B cell (primary cell): ENCODE data around the gene MYH11. TPM values are rescaled to one million over a fixed set of nuclear protein-coding genes. Genes with fewer than 3 reads are reported as not detected.

ENCODE experiments used
- ATAC-seq: fragments of 200-7000 bp; cut with Tn5 transposase; one replicate; pipeline ENCODE4 v1.10.0; 2021; ENCODE audit warnings: low read depth, mild to moderate bottlenecking, moderate number of reproducible peaks, moderate library complexity
- CTCF ChIA-PET: fragments of 350-600 bp; sonication (Branson Sonifier 250); formaldehyde crosslinking; loops from one replicate; lab custom pipeline; 2021; ENCODE audit warnings: antibody characterized with exemption, inconsistent platforms; lab: Charles Lee
- POLR2A ChIA-PET: fragments of 350-600 bp; sonication (Branson Sonifier 250); formaldehyde crosslinking; loops from one replicate; lab custom pipeline; 2021; ENCODE audit warnings: antibody characterized with exemption; lab: Charles Lee
- DNase-seq: peaks from one replicate; pipeline ENCODE4 v3.0.0; 2013
- H2AFZ ChIP-seq: 2 replicates; pipeline ENCODE4 v1.6.1; 2012; ENCODE audit warnings: mild to moderate bottlenecking, low read depth, low read length; ENCODE audit not compliant: insufficient read depth, poor library complexity, severe bottlenecking
- H3K27ac ChIP-seq, 2 donors: 1 replicate in 1 of 2; 2 replicates in 1 of 2; pipeline ENCODE4 v1.5.1; 2012 to 2013; ENCODE audit warnings: low read length in 2 of 2, mild to moderate bottlenecking in 2 of 2, moderate library complexity in 1 of 2
- H3K27me3 ChIP-seq, 4 experiments: fragments of 200-600 bp in 1 of 4; sonication (generic) in 1 of 4; replicated peaks in 1 of 4; 1 replicate in 2 of 4; 2 replicates in 2 of 4; pipeline versions ENCODE4 v1.6.1 to v1.7.0; 2013 to 2016; ENCODE audit warnings: low read length in 3 of 4, mild to moderate bottlenecking in 2 of 4, mixed read lengths in 1 of 4, moderate library complexity in 1 of 4; ENCODE audit not compliant: insufficient read depth in 4 of 4, control insufficient read depth in 3 of 4; ENCODE audit errors: control extremely low read depth in 1 of 4
- H3K36me3 ChIP-seq, 2 experiments: replicated peaks in 1 of 2; 1 replicate in 1 of 2; 2 replicates in 1 of 2; pipeline versions ENCODE4 v1.6.1 to v1.7.1; 2013; ENCODE audit warnings: low read length in 1 of 2; ENCODE audit not compliant: insufficient read depth in 2 of 2, control insufficient read depth in 1 of 2; ENCODE audit errors: control extremely low read depth in 1 of 2, extremely low read depth in 1 of 2
- H3K4me1 ChIP-seq, 2 donors: fragments of 200-600 bp in 1 of 2; sonication (generic) in 1 of 2; 1 replicate in 1 of 2; 2 replicates in 1 of 2; pipeline versions ENCODE4 v1.5.1 to v1.6.1; 2013 to 2017; ENCODE audit warnings: low read length in 2 of 2; ENCODE audit not compliant: control insufficient read depth in 2 of 2, insufficient read depth in 2 of 2
- H3K4me2 ChIP-seq: replicated peaks from 2 replicates; pipeline ENCODE3; 2012; ENCODE audit warnings: mild to moderate bottlenecking, low read depth, low read length; ENCODE audit not compliant: poor library complexity, severe bottlenecking
- H3K4me3 ChIP-seq, 5 experiments: fragments of 200-600 bp in 1 of 5; sonication (generic) in 1 of 5; 1 replicate in 3 of 5; 2 replicates in 2 of 5; pipeline versions ENCODE4 v1.5.1 to v1.7.0; 2011 to 2016; ENCODE audit warnings: low read length in 4 of 5, mild to moderate bottlenecking in 4 of 5, low read depth in 2 of 5, control low read depth in 1 of 5, moderate library complexity in 1 of 5; ENCODE audit not compliant: insufficient read depth in 1 of 5; ENCODE audit errors: control extremely low read depth in 1 of 5, extremely low read depth in 1 of 5
- H3K79me2 ChIP-seq: fragments of 200-600 bp; sonication (generic); one replicate; pipeline ENCODE4 v1.6.0; 2016; ENCODE audit warnings: low read length; ENCODE audit not compliant: control insufficient read depth, insufficient read depth
- H3K9ac ChIP-seq: fragments of 200-600 bp; sonication (generic); 2 replicates; pipeline ENCODE4 v1.6.1; 2017; ENCODE audit warnings: mild to moderate bottlenecking, low read length, moderate library complexity
- H3K9me3 ChIP-seq, 3 donors: one replicate each; pipeline versions ENCODE4 v1.6.1 to v1.7.1; 2013; ENCODE audit warnings: low read length in 2 of 3; ENCODE audit not compliant: control insufficient read depth in 2 of 3, insufficient read depth in 1 of 3; ENCODE audit errors: control extremely low read depth in 1 of 3
- H4K20me1 ChIP-seq: 2 replicates; pipeline ENCODE4 v1.6.0; 2012; ENCODE audit warnings: mild to moderate bottlenecking, low read length; ENCODE audit not compliant: insufficient read depth, control insufficient read depth, poor library complexity, severe bottlenecking
- H3K27ac Mint-ChIP-seq: one replicate; pipeline ENCODE4 v1.8.0; 2021; ENCODE audit warnings: mixed read lengths
- H3K27me3 Mint-ChIP-seq: one replicate; pipeline ENCODE4 v1.8.0; 2021; ENCODE audit warnings: mixed read lengths
- H3K4me1 Mint-ChIP-seq: one replicate; pipeline ENCODE4 v1.8.0; 2021; ENCODE audit warnings: mixed read lengths
- H3K4me3 Mint-ChIP-seq: one replicate; pipeline ENCODE4 v1.8.0; 2021; ENCODE audit warnings: mixed read lengths
- H3K9me3 Mint-ChIP-seq: one replicate; pipeline ENCODE4 v1.8.0; 2022; ENCODE audit warnings: mixed read lengths; ENCODE audit not compliant: insufficient read depth
- EZH2 ChIP-seq: IDR thresholded peaks from 2 replicates; pipeline ENCODE4 v1.6.1; 2012; ENCODE audit warnings: borderline replicate concordance, low read depth, mild to moderate bottlenecking, moderate library complexity, low read length; ENCODE audit not compliant: insufficient read depth, poor library complexity, severe bottlenecking
- WGBS: methylation state at CpG from one replicate; pipeline ENCODE4 v1.1.5; 2013; ENCODE audit warnings: missing lambda C conversion rate; ENCODE audit not compliant: insufficient coverage; 5-methylcytosine and 5-hydroxymethylcytosine counted together
- intact Hi-C: fragments of 100-400 bp; cut with micrococcal nuclease; formaldehyde crosslinking; loops from one replicate; pipeline ENCODE4 v1.10.0; 2022
- polyA plus RNA-seq: library from polyadenylated mRNA; depleted of rRNA; stranded (reverse); fragments of >200 nt; gene quantifications from 2 replicates; pipeline ENCODE4 v1.2.3, GENCODE V29; 2012
- total RNA-seq, 2 donors: library from RNA; stranded (reverse); fragments of 120-200 nt in 1 of 2; gene quantifications; 1 replicate in 1 of 2; 2 replicates in 1 of 2; pipeline versions ENCODE4 v1.2.3 to v1.2.4, GENCODE V29; 2013 to 2022
- TF ChIP-seq, protein P1 (sequence below): fragments of 200-600 bp; IDR thresholded peaks from one replicate; pipeline ENCODE4 v1.8.0; 2022; ENCODE audit warnings: antibody characterized with exemption, mild to moderate bottlenecking

Gene MYH11
- total and polyA plus RNA-seq, 2 donors (not counting 1 experiment from before 2014, with no cell fraction given): 0.05 to 0.16 TPM

DNA sequence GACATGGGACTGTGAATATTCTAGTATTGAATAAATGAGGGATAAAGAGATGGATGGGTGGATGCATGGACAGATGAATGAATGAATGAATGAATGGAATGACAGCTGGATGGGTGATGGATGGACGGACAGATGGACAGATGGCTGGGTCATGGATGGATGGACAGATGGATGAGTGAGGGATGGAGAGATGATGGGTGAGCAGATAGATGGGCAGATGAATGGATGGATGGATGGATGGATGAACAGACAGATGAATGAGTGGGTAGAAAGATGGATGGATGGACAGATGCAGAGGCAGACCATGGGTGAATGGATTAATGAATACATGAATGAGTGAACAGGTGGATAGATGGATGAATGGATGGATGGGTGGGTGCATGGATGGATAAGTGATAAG, 96.7 kb downstream of the MYH11 start:
- WGBS: 94% methylated on average over 1 of the region's 1 CpG
- POLR2A ChIA-PET: interaction anchor here (0.6 kb wide), 1 partner anchor 368 kb away, joined by 8 read pairs; no protein-coding TSS in a partner anchor
- no peak overlapping the region for H3K27ac Mint-ChIP-seq

GRCh38 chr16:15759070-15759469, 97.8 kb downstream of the MYH11 start:
- no peaks in the 10 kb centered on the region for H3K9me3 Mint-ChIP-seq
- Histone ChIP-seq H3K9ac (no peak overlapping the region), H3K9me3 (peaks cover 0 to 18% (median 0%) of the 10 kb centered on the region in 3 donors), H3K27me3 (peaks cover 0 to 23% (median 3%) of the 10 kb centered on the region in 4 experiments), H3K79me2 (no peaks in the 10 kb centered on the region), H3K36me3 (no peaks in the 10 kb centered on the region), H3K4me2 (no peak overlapping the region), H3K4me1 (peaks cover 0 to 3% of the 10 kb centered on the region in 2 donors), H3K27ac (no peak overlapping the region), H2AFZ (no peak overlapping the region), H4K20me1 (no peaks in the 10 kb centered on the region), H3K4me3 (no peak overlapping the region)
- H3K27ac Mint-ChIP-seq: no peak overlapping the region
- ChIA-PET POLR2A (no interaction called here), CTCF (no interaction called here)
- ATAC-seq: no peak
- intact Hi-C loops: no loop called here
- H3K4me1 Mint-ChIP-seq: peaks cover 7% of the 10 kb centered on the region
- TF ChIP-seq EZH2: no peak
- TF ChIP-seq, protein P1, sequence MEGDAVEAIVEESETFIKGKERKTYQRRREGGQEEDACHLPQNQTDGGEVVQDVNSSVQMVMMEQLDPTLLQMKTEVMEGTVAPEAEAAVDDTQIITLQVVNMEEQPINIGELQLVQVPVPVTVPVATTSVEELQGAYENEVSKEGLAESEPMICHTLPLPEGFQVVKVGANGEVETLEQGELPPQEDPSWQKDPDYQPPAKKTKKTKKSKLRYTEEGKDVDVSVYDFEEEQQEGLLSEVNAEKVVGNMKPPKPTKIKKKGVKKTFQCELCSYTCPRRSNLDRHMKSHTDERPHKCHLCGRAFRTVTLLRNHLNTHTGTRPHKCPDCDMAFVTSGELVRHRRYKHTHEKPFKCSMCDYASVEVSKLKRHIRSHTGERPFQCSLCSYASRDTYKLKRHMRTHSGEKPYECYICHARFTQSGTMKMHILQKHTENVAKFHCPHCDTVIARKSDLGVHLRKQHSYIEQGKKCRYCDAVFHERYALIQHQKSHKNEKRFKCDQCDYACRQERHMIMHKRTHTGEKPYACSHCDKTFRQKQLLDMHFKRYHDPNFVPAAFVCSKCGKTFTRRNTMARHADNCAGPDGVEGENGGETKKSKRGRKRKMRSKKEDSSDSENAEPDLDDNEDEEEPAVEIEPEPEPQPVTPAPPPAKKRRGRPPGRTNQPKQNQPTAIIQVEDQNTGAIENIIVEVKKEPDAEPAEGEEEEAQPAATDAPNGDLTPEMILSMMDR: no peak
- DNase-seq: no peak
- WGBS: 94% methylated on average over 3 of the region's 4 CpGs
- peaks cover 32% of the 10 kb centered on the region for H3K27me3 Mint-ChIP-seq
- no peak overlapping the region for H3K4me3 Mint-ChIP-seq

More for the DNA sequence above, 96.7 kb downstream of the MYH11 start:
- no peaks in the 10 kb centered on the region for H4K20me1 ChIP-seq
- no peak overlapping the region for H3K27ac ChIP-seq
- H3K9ac ChIP-seq: no peak overlapping the region
- no peak overlapping the region for H3K4me3 ChIP-seq
- H3K79me2 ChIP-seq: no peaks in the 10 kb centered on the region
- H3K9me3 ChIP-seq: peaks cover 0 to 14% (median 0%) of the 10 kb centered on the region in 3 donors
- H3K9me3 Mint-ChIP-seq: no peaks in the 10 kb centered on the region
- DNase-seq (no peak), ATAC-seq (no peak)
- peaks cover 36% of the 10 kb centered on the region for H3K27me3 Mint-ChIP-seq
- no peak overlapping the region for H2AFZ ChIP-seq
- H3K27me3 ChIP-seq: peaks cover 0 to 28% (median 3%) of the 10 kb centered on the region in 4 experiments
- no peak overlapping the region for H3K4me3 Mint-ChIP-seq
- CTCF ChIA-PET: interaction anchor here (1.1 kb wide), 1 partner anchor 368 kb away, joined by 3 read pairs; no protein-coding TSS in a partner anchor
- TF ChIP-seq, protein P1: no peak
- TF ChIP-seq EZH2: no peak
- H3K4me2 ChIP-seq: no peak overlapping the region
- H3K4me1 ChIP-seq: peaks cover 0 to 3% of the 10 kb centered on the region in 2 donors
- peaks cover 7% of the 10 kb centered on the region for H3K4me1 Mint-ChIP-seq
- no peaks in the 10 kb centered on the region for H3K36me3 ChIP-seq
- intact Hi-C loops: no loop called here
